GM12878 (cell line): ENCODE measurements around the gene MTMR4. TPM values are rescaled to one million over a fixed set of nuclear protein-coding genes. Genes with fewer than 3 reads are reported as not detected.

Experiments
- ATAC-seq: fragments of 200-7000 bp; cut with Tn5 transposase; 3 replicates; pipeline ENCODE4 v1.9.1; 2020; ENCODE audit warnings: mild to moderate bottlenecking, moderate library complexity
- Bru-seq: library from RNA; stranded (reverse); fragments of 400-500 nt; gene quantifications from one replicate; lab custom pipeline; 2021; lab: Mats Ljungman, UMichigan
- BruChase-seq, 2 experiments: library from RNA; stranded (reverse); fragments of 400-500 nt; gene quantifications; one replicate each; lab custom pipeline; 2021; lab: Mats Ljungman, UMichigan
- BruUV-seq: library from RNA; stranded (reverse); fragments of 400-500 nt; replicated peaks from 2 replicates; lab custom pipeline; 2021; lab: Mats Ljungman, UMichigan
- CTCF ChIA-PET: fragments of 300-600 bp; sonication (Branson Sonifier 250); formaldehyde crosslinking; extraction: SDS; loops from one replicate; lab custom pipeline; 2021; ENCODE audit warnings: inconsistent platforms; lab: Yijun Ruan, JAX
- POLR2A ChIA-PET: fragments of 350-600 bp; formaldehyde crosslinking; extraction: SDS; loops from one replicate; lab custom pipeline; 2021; ENCODE audit warnings: inconsistent platforms; lab: Charles Lee
- RAD21 ChIA-PET: fragments of 300-600 bp; sonication (Branson Sonifier 250); formaldehyde crosslinking; loops from one replicate; lab custom pipeline; 2023; ENCODE audit warnings: antibody characterized with exemption; ENCODE audit not compliant: unreplicated experiment; lab: Charles Lee
- SMC1A ChIA-PET: fragments of 300-600 bp; sonication (Branson Sonifier 250); formaldehyde crosslinking; loops from one replicate; lab custom pipeline; 2023; ENCODE audit not compliant: unreplicated experiment, uncharacterized antibody; lab: Charles Lee
- DNase-seq: peaks from one replicate; pipeline ENCODE4 v3.0.0-alpha.2; 2011; ENCODE audit warnings: low read depth, low spot score
- FAIRE-seq: peaks from 3 replicates; lab custom pipeline; 2011; peaks lifted over from hg19 to GRCh38; lab: Jason Lieb, UNC
- H2AFZ ChIP-seq: 2 replicates; pipeline ENCODE4 v1.6.0; 2011; ENCODE audit warnings: low read depth, low read length, control low read depth; ENCODE audit not compliant: control insufficient read depth
- H3K27ac ChIP-seq: 2 replicates; pipeline ENCODE4 v1.5.1; 2011; ENCODE audit warnings: control low read depth; ENCODE audit not compliant: control insufficient read depth, insufficient read depth
- H3K27me3 ChIP-seq, 2 experiments: replicated peaks in 1 of 2; 2 replicates each; pipeline versions ENCODE4 v1.6.0 to v1.6.1; 2011; ENCODE audit warnings: low read length in 1 of 2; ENCODE audit not compliant: control insufficient read depth in 2 of 2, insufficient read depth in 2 of 2
- H3K36me3 ChIP-seq, 2 experiments: 2 replicates each; pipeline ENCODE4 v1.5.1; 2011; ENCODE audit warnings: low read length in 1 of 2; ENCODE audit not compliant: control insufficient read depth in 2 of 2, insufficient read depth in 2 of 2
- H3K4me1 ChIP-seq: 2 replicates; pipeline ENCODE4 v1.6.1; 2011; ENCODE audit warnings: mild to moderate bottlenecking, low read length, moderate library complexity, mixed read lengths; ENCODE audit not compliant: control insufficient read depth, insufficient read depth
- H3K4me2 ChIP-seq: 2 replicates; pipeline ENCODE4 v1.6.0; 2011; ENCODE audit warnings: control low read depth; ENCODE audit not compliant: control insufficient read depth, insufficient read depth
- H3K4me3 ChIP-seq: fragments of 200-600 bp; sonication (generic); 2 replicates; pipeline ENCODE4 v1.5.1; 2016
- H3K79me2 ChIP-seq: 2 replicates; pipeline ENCODE4 v1.6.0; 2011; ENCODE audit warnings: low read length; ENCODE audit not compliant: control insufficient read depth, insufficient read depth
- H3K9ac ChIP-seq: 2 replicates; pipeline ENCODE4 v1.8.0; 2011; ENCODE audit warnings: low read length, control low read depth, mixed read lengths; ENCODE audit not compliant: control insufficient read depth, insufficient read depth
- H3K9me3 ChIP-seq: replicated peaks from 3 replicates; pipeline ENCODE4 v1.5.1; 2011; ENCODE audit warnings: mild to moderate bottlenecking, low read length; ENCODE audit not compliant: control insufficient read depth, insufficient read depth
- H4K20me1 ChIP-seq: 2 replicates; pipeline ENCODE4 v1.6.0; 2011; ENCODE audit not compliant: control insufficient read depth, insufficient read depth
- BCLAF1 ChIP-seq: fragments of 450-650 bp; IDR thresholded peaks from 2 replicates; pipeline ENCODE4 v1.6.1; 2017; ENCODE audit warnings: antibody characterized with exemption, mild to moderate bottlenecking, moderate library complexity
- CTCF ChIP-seq, 3 experiments: IDR thresholded peaks in 2 of 3; conservative IDR thresholded peaks in 1 of 3; 2 replicates each; pipeline ENCODE4 v1.5.1; 2011; ENCODE audit warnings: low read depth in 3 of 3, low read length in 3 of 3, mild to moderate bottlenecking in 3 of 3, control low read depth in 2 of 3, moderate library complexity in 2 of 3, inconsistent platforms in 1 of 3, mixed read lengths in 1 of 3; ENCODE audit not compliant: control insufficient read depth in 2 of 3, insufficient read depth in 1 of 3; ENCODE audit errors: extremely low read depth in 1 of 3
- EGR1 ChIP-seq, 2 experiments: IDR thresholded peaks; 1 replicate in 1 of 2; 2 replicates in 1 of 2; pipeline ENCODE4 v1.6.1; 2011 to 2012; ENCODE audit warnings: low read depth in 2 of 2, low read length in 2 of 2, borderline replicate concordance in 1 of 2, mild to moderate bottlenecking in 1 of 2, moderate library complexity in 1 of 2
- MXI1 ChIP-seq: fragments of 150-350 bp; IDR thresholded peaks from 2 replicates; pipeline ENCODE4 v1.6.1; 2011; ENCODE audit warnings: low read depth, mild to moderate bottlenecking, inconsistent platforms, low read length, improper control_type of control experiment
- NKRF ChIP-seq: fragments of 450-650 bp; conservative IDR thresholded peaks from 2 replicates; pipeline ENCODE4 v1.6.1; 2017; ENCODE audit warnings: mild to moderate bottlenecking, moderate library complexity
- SP1 ChIP-seq: IDR thresholded peaks from one replicate; pipeline ENCODE4 v1.6.1; 2011; ENCODE audit warnings: low read depth, low read length
- WGBS: methylation state at CpG from one replicate; pipeline ENCODE4 v1.1.6; 2016; ENCODE audit warnings: low lambda C conversion rate; ENCODE audit not compliant: insufficient replicate concordance, insufficient coverage; ENCODE audit errors: missing lambda C conversion rate; 5-methylcytosine and 5-hydroxymethylcytosine counted together
- in situ Hi-C: fragments of 300-500 bp; cut with MboI; formaldehyde crosslinking; loops from 9 replicates; pipeline ENCODE4 v1.14.3; 2018; ENCODE audit warnings: mixed read lengths
- intact Hi-C: fragments of 100-400 bp; cut with micrococcal nuclease; formaldehyde crosslinking; loops from one replicate; pipeline ENCODE4 v1.14.2; 2022; ENCODE audit not compliant: unreplicated experiment
- long read RNA-seq, 2 experiments: library from polyadenylated mRNA; unstranded; transcript quantifications; one replicate each; pipeline ENCODE4 v2.0.0, GENCODE V29; 2019 to 2020
- polyA minus RNA-seq, 3 experiments: library from RNA; depleted of rRNA, polyadenylated mRNA; stranded (reverse); fragments of >200 nt; gene quantifications; 2 replicates each; pipeline ENCODE4 v1.2.3, GENCODE V29; 2011
- polyA plus RNA-seq, 11 experiments: library from polyadenylated mRNA; depleted of rRNA in 4 of 11; unstranded in 6 of 11; stranded (reverse) in 5 of 11; fragments of >200 nt; fragmentation: Nextera tagmentation in 4 of 11; fragmentation: Illumina TruSeq in 1 of 11; extraction: Ambion mirVana in 4 of 11; extraction: Trizol in 1 of 11; gene quantifications; 1 replicate in 1 of 11; 2 replicates in 10 of 11; pipeline versions ENCODE4 v1.2.1 to v1.2.3, GENCODE V29; 2011 to 2016; ENCODE audit warnings: inconsistent platforms in 2 of 11, missing spikeins in 2 of 11, low read depth in 1 of 11
- total RNA-seq, 4 experiments: library from RNA; depleted of rRNA in 3 of 4; stranded (reverse); fragments of >200 nt in 3 of 4; fragmentation: Illumina TruSeq in 1 of 4; extraction: Trizol in 1 of 4; gene quantifications; 2 replicates each; pipeline versions ENCODE4 v1.2.1 to v1.2.3, GENCODE V29; 2013 to 2021

MTMR4 gene
- total RNA-seq (2013; cell fraction: nucleolus; rRNA removed) = 173 and 186 TPM in 2 replicates
- total RNA-seq (2014; rRNA removed) (81.1 and 83.1 TPM in 2 replicates), total RNA-seq (2014; rRNA removed; fragmentation: Illumina TruSeq; extraction: Trizol) (51.5 and 52.3 TPM in 2 replicates), total RNA-seq (2021) (87.2 and 87.6 TPM in 2 replicates), polyA plus RNA-seq (2011; rRNA removed) (92.3 and 127 TPM in 2 replicates), polyA plus RNA-seq (2014; fragmentation: Illumina TruSeq; extraction: Trizol) (52.0 and 54.2 TPM in 2 replicates), polyA plus RNA-seq (2014; fragmentation: Nextera tagmentation; extraction: Ambion mirVana) (10 to 100 TPM; 12.8 to 15.3 TPM), polyA plus RNA-seq (2014; rRNA removed) (62.4 TPM in 2 replicates), polyA plus RNA-seq (2016; fragmentation: Nextera tagmentation; extraction: Ambion mirVana) (10 to 100 TPM; 42.0 to 47.9 TPM), polyA minus RNA-seq (2011; rRNA and poly(A)+ RNA removed) (319 and 364 TPM in 2 replicates), Bru-seq, nascent RNA (percentile 90 among the genes with signal in this experiment), BruChase-seq, experiment 1, labeled RNA remaining after a 6-hour chase (percentile 97 among the genes with signal in this experiment), BruChase-seq, experiment 2, labeled RNA remaining after a 2-hour chase (percentile 97 among the genes with signal in this experiment)
- polyA plus RNA-seq (2011; ENCODE audit: low read depth) = 34.0 TPM
- 96.3 and 103 TPM in 2 replicates for polyA plus RNA-seq (2011; cell fraction: cytosol; rRNA removed)
- 175 and 180 TPM in 2 replicates for polyA plus RNA-seq (2011; cell fraction: nucleus; rRNA removed)
- 41.9 and 43.4 TPM in 2 replicates for polyA plus RNA-seq (2012)
- polyA minus RNA-seq (2011; cell fraction: cytosol; rRNA and poly(A)+ RNA removed) = 60.8 and 65.5 TPM in 2 replicates
- 45.1 and 70.1 TPM in 2 replicates for polyA minus RNA-seq (2011; cell fraction: nucleus; rRNA and poly(A)+ RNA removed)
- long read RNA-seq, experiment 1, full-length matches to known transcripts = 1 of 6 reads
- long read RNA-seq, experiment 1, partial matches to known transcripts = 3 of 6 reads
- long read RNA-seq, experiment 1, other reads (novel, unspliced or antisense) = 2 of 6 reads
- long read RNA-seq, experiment 2, transcript MTMR4-202 (2 exons, 588 nt) = major isoform, 6 of 79 reads
- long read RNA-seq, experiment 2, partial matches to known transcripts = 63 of 79 reads
- long read RNA-seq, experiment 2, other reads (novel, unspliced or antisense) = 9 of 79 reads

- DNase-seq (no peak), FAIRE-seq (no peak), ATAC-seq (peak; percentile 41)
- BruUV-seq = no TSS peak
- under 1% methylated on average over 60 of the region's 64 CpGs for WGBS
- ChIA-PET POLR2A (interaction anchor here (0.5 to 1.4 kb wide), 7 partner anchors 9 to 197 kb away, joined by 3 to 9 read pairs (median 3); no protein-coding TSS in a partner anchor), CTCF (interaction anchor here (1.2 to 2.2 kb wide), 4 partner anchors 9 to 197 kb away, joined by 3 to 15 read pairs (median 6); no protein-coding TSS in a partner anchor), RAD21 (interaction anchor here (0.8 to 1.2 kb wide), 3 partner anchors 9 to 197 kb away, joined by 3 to 4 read pairs (median 4); no protein-coding TSS in a partner anchor), SMC1A (interaction anchor here (0.8 to 4.2 kb wide), 6 partner anchors 11 to 197 kb away, joined by 3 to 22 read pairs (median 4); no protein-coding TSS in a partner anchor)
- Histone ChIP-seq H3K27ac (peak within 1 kb of the TSS; percentile 76), H3K4me2 (peak within 1 kb of the TSS; percentile 75), H3K9me3 (no peaks in the 10 kb centered on the region; the same call in 2 of the 3 replicates), H3K4me3 (peak within 1 kb of the TSS; percentile 98), H3K27me3 (no peaks in the 10 kb centered on the region), H4K20me1 (0 out of 2 replicates have a peak, but pooled peaks cover 2% of the 10 kb centered on the region), H3K79me2 (peaks cover 46% of the 10 kb centered on the region), H3K9ac (peak within 1 kb of the TSS; percentile 79), H2AFZ (peak within 1 kb of the TSS; percentile 46), H3K36me3 (peaks cover 15 to 17% of the 10 kb centered on the region in 2 experiments; a peak in 3 of 4 replicates), H3K4me1 (peaks cover 28% of the 10 kb centered on the region)
- in situ Hi-C loops (no loop called here), intact Hi-C loops (no loop called here)
- TF ChIP-seq SP1 (peak; percentile 12), NKRF (peak; percentile 74), MXI1 (0 out of 2 replicates have a peak, but pooled peaks have one; percentile 31), EGR1 (IDR thresholded peaks at IDR 0.05; ENCODE audit: borderline replicate concordance in 1 of 2, low read depth in 2 of 2, low read length in 2 of 2) (no peak), CTCF (IDR thresholded peaks at IDR 0.05 in 2 of 3, conservative IDR thresholded peaks at IDR 0.05 in 1 of 3; ENCODE audit: control insufficient read depth in 2 of 3, extremely low read depth in 1 of 3, insufficient read depth in 1 of 3, low read depth in 3 of 3, low read length in 3 of 3) (no peak), BCLAF1 (peak; percentile 69; the same call in 1 of the 2 replicates)
These were observed at the start of gene MTMR4 for GRCh38 chr17:58513965-58514769. Gene MTMR4 (minus strand): TSS chr17:58514638. CDS start chr17:58514407, 231 bp downstream.
